MM.1S (cell line): ENCODE measurements around the gene PAFAH1B2.

Source experiments
- DNase-seq: peaks from one replicate; pipeline ENCODE4 v3.0.0-alpha.2; 2015
- H2AFZ ChIP-seq: fragments of 300-600 bp; sonication (generic); 2 replicates; pipeline ENCODE4 v1.6.0; 2016; ENCODE audit warnings: antibody characterized with exemption, low read length
- H3F3A ChIP-seq: fragments of 300-600 bp; sonication (generic); 2 replicates; pipeline ENCODE4 v1.6.1; 2016; ENCODE audit warnings: mild to moderate bottlenecking, antibody characterized with exemption, low read length, moderate library complexity, mixed read lengths; ENCODE audit not compliant: insufficient read depth
- H3K27ac ChIP-seq: fragments of 300-600 bp; sonication (generic); 2 replicates; pipeline ENCODE4 v1.5.1; 2016; ENCODE audit warnings: mild to moderate bottlenecking, low read length
- H3K27me3 ChIP-seq: fragments of 300-600 bp; sonication (generic); replicated peaks from 2 replicates; pipeline ENCODE4 v1.6.0; 2016; ENCODE audit warnings: low read length; ENCODE audit not compliant: insufficient read depth
- H3K36me3 ChIP-seq: fragments of 300-600 bp; sonication (generic); replicated peaks from 2 replicates; pipeline ENCODE4 v1.6.1; 2016; ENCODE audit warnings: mild to moderate bottlenecking, low read length, mixed read lengths; ENCODE audit not compliant: insufficient read depth
- H3K4me1 ChIP-seq: fragments of 300-600 bp; sonication (generic); 2 replicates; pipeline ENCODE4 v1.6.1; 2016; ENCODE audit warnings: low read length, mixed read lengths
- H3K4me2 ChIP-seq: fragments of 300-600 bp; sonication (generic); 2 replicates; pipeline ENCODE4 v1.6.0; 2016; ENCODE audit warnings: low read depth, low read length
- H3K4me3 ChIP-seq: fragments of 300-600 bp; sonication (generic); 2 replicates; pipeline ENCODE4 v1.5.1; 2016; ENCODE audit warnings: low read length, mixed read lengths
- H3K79me2 ChIP-seq: fragments of 300-600 bp; sonication (generic); 2 replicates; pipeline ENCODE4 v1.6.1; 2016; ENCODE audit warnings: mixed run types, low read length, mixed read lengths
- H3K9ac ChIP-seq: fragments of 300-600 bp; sonication (generic); 2 replicates; pipeline ENCODE4 v1.6.1; 2016; ENCODE audit warnings: low read length, mixed read lengths
- H3K9me2 ChIP-seq: fragments of 300-600 bp; sonication (generic); replicated peaks from 2 replicates; pipeline ENCODE4 v1.6.1; 2016; ENCODE audit warnings: mild to moderate bottlenecking, low read length, mixed read lengths; ENCODE audit not compliant: insufficient read depth
- H3K9me3 ChIP-seq: fragments of 300-600 bp; sonication (generic); replicated peaks from 2 replicates; pipeline ENCODE4 v1.6.1; 2016; ENCODE audit warnings: mild to moderate bottlenecking, low read length, mixed read lengths; ENCODE audit not compliant: insufficient read depth
- H4K20me1 ChIP-seq: fragments of 300-600 bp; sonication (generic); 2 replicates; pipeline ENCODE4 v1.6.1; 2016; ENCODE audit warnings: mild to moderate bottlenecking, low read length, moderate library complexity, mixed read lengths; ENCODE audit not compliant: insufficient read depth
- EZH2 ChIP-seq: fragments of 300-600 bp; sonication (generic); optimal IDR thresholded peaks from 2 replicates; pipeline ENCODE3; 2017; ENCODE audit warnings: low read depth, mild to moderate bottlenecking, antibody characterized with exemption, low read length, mixed read lengths
- EZH2phosphoT487 ChIP-seq: fragments of 300-600 bp; sonication (generic); IDR thresholded peaks from 2 replicates; pipeline ENCODE4 v1.6.1; 2018; ENCODE audit warnings: antibody characterized with exemption, low read length
- TF ChIP-seq, protein P1 (sequence below): fragments of 300-600 bp; sonication (generic); IDR thresholded peaks from 2 replicates; pipeline ENCODE4 v1.5.1; 2016; ENCODE audit warnings: antibody characterized with exemption, low read length, mixed read lengths

The PAFAH1B2 gene

DNA sequence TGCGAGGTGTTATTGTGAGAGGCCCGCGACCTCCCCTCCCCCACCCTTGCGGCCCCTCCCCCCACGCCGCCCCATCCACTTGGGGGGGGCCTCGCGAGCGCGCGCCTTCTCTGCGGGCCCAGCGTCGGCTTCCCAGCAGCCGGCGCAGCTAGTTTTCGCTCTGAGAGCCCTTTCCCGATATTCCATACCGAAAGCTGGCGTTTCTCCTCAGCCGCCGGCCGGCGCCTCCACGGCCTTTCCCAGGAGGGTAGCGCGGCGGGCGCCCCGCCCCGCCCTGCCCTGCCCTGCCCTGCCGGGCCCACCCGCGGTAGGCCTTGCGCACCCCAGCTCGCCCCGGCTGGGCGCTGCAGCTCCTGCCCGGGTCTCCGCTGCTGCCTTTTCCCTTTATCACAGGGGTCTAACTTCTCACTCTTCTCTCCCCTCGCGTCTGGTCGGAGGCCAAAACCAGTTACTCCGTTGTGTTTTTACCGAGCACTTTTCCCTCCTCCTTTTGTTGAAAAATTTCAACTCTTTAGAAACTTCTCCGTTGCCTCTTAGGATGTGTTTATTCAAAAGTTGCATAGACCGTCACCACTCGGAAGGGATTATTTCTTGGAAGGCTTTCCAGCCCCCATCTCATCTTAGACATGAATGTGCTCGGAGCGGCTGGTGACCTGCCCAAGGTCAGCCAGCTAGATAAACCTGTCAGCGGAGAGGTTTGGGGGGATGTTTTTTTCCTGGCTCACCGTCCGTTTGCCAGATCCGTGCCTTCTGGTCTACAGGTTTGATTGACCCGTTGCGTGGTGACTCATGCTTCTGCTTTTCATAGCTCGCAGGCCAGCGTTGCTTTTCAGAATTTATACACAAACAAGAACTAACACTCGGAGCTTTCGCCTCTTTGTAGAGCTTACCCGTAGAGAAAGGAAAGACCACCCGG, 648 bp downstream of the PAFAH1B2 start:
- H3K79me2 ChIP-seq: peaks cover 57% of the 10 kb centered on the region
- H3K9me2 ChIP-seq: no peaks in the 10 kb centered on the region
- 0 out of 2 replicates have a peak, but pooled peaks cover 2% of the 10 kb centered on the region for H3K36me3 ChIP-seq
- peak overlapping the region; percentile 52; the same call in 1 of the 2 replicates for H3K27ac ChIP-seq
- H3F3A ChIP-seq: peaks cover 12% of the 10 kb centered on the region
- peak overlapping the region; percentile 75 for H3K4me3 ChIP-seq
- peak overlapping the region; percentile 79; the same call in 1 of the 2 replicates for H2AFZ ChIP-seq
- DNase-seq: peak; percentile 47
- 0 out of 2 replicates have a peak, but pooled peaks cover 3% of the 10 kb centered on the region for H3K4me1 ChIP-seq
- TF ChIP-seq, protein P1, sequence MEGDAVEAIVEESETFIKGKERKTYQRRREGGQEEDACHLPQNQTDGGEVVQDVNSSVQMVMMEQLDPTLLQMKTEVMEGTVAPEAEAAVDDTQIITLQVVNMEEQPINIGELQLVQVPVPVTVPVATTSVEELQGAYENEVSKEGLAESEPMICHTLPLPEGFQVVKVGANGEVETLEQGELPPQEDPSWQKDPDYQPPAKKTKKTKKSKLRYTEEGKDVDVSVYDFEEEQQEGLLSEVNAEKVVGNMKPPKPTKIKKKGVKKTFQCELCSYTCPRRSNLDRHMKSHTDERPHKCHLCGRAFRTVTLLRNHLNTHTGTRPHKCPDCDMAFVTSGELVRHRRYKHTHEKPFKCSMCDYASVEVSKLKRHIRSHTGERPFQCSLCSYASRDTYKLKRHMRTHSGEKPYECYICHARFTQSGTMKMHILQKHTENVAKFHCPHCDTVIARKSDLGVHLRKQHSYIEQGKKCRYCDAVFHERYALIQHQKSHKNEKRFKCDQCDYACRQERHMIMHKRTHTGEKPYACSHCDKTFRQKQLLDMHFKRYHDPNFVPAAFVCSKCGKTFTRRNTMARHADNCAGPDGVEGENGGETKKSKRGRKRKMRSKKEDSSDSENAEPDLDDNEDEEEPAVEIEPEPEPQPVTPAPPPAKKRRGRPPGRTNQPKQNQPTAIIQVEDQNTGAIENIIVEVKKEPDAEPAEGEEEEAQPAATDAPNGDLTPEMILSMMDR: no peak
- TF ChIP-seq EZH2phosphoT487: no peak
- no peak for TF ChIP-seq EZH2
- H3K4me2 ChIP-seq: peak overlapping the region; percentile 81
- no peaks in the 10 kb centered on the region for H3K9me3 ChIP-seq
- H4K20me1 ChIP-seq: peaks cover 17% of the 10 kb centered on the region
- no peaks in the 10 kb centered on the region for H3K27me3 ChIP-seq
- peak overlapping the region; percentile 69 for H3K9ac ChIP-seq

DNA sequence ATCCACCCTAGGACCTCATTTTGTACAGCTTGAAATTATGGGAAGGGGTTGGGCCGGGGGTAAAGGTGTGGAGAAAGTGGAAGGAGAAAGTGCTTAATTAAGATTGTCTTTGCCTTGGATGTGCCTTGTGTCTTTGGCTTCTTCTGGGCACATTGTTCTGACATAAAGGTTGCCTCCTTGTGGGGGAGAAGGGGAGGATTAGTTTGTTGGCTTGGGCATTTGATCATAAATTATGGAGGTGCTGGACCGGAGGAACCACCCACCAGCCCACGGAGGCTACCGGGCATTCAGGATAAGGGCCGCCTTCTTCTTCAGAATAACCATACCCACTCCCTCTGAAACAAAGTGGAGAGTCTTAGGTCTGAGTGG, 1.3 kb downstream of the PAFAH1B2 start:
- Histone ChIP-seq H3K27ac (peak overlapping the region; percentile 52; the same call in 1 of the 2 replicates), H3K9me2 (no peaks in the 10 kb centered on the region), H3F3A (peaks cover 12% of the 10 kb centered on the region), H4K20me1 (peaks cover 17% of the 10 kb centered on the region), H3K9me3 (no peaks in the 10 kb centered on the region), H3K36me3 (0 out of 2 replicates have a peak, but pooled peaks cover 2% of the 10 kb centered on the region), H3K4me2 (peak overlapping the region; percentile 81), H3K27me3 (no peaks in the 10 kb centered on the region), H3K79me2 (peaks cover 63% of the 10 kb centered on the region), H2AFZ (no peak overlapping the region), H3K4me1 (0 out of 2 replicates have a peak, but pooled peaks cover 3% of the 10 kb centered on the region), H3K9ac (peak overlapping the region; percentile 69), H3K4me3 (peak overlapping the region; percentile 75)
- TF ChIP-seq, protein P1: peak; percentile 28
- TF ChIP-seq EZH2phosphoT487: no peak
- DNase-seq: peak; percentile 20

DNA sequence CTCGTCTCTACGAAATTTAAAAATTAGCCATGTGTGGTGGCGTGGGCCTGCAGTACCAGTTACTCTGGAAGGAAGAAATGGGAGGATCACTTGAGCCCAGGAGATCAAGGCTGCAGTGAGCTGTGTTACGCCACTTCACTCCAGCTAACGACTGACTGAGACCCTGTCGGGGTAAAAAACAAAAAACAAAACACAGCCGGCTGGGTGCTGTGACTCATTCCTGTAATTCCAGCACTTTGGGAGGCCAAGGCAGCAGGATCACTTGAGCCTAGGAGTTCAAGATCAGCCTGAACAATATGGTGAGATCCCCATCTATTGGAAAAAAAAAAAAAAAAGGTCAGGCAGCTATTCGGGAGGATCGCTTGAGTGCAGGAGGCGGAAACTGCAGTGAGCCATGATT, 2.4 kb downstream of the PAFAH1B2 start:
- Histone ChIP-seq H3K9me2 (no peaks in the 10 kb centered on the region), H3K27me3 (no peaks in the 10 kb centered on the region), H3K36me3 (0 out of 2 replicates have a peak, but pooled peaks cover 2% of the 10 kb centered on the region), H3K9me3 (no peaks in the 10 kb centered on the region), H4K20me1 (peaks cover 17% of the 10 kb centered on the region), H3K4me3 (no peak overlapping the region), H3K4me1 (0 out of 2 replicates have a peak, but pooled peaks cover 3% of the 10 kb centered on the region), H2AFZ (no peak overlapping the region), H3K79me2 (peaks cover 73% of the 10 kb centered on the region), H3K27ac (no peak overlapping the region), H3F3A (peaks cover 12% of the 10 kb centered on the region), H3K4me2 (no peak overlapping the region), H3K9ac (no peak overlapping the region)
- DNase-seq: no peak
- TF ChIP-seq, protein P1: no peak
- TF ChIP-seq EZH2phosphoT487: no peak
- TF ChIP-seq EZH2: no peak
